CD4-positive, alpha-beta T cell (primary cell): ENCODE measurements around the gene DDX11. TPM values are rescaled to one million over a fixed set of nuclear protein-coding genes. Genes with fewer than 3 reads are reported as not detected.
A peak's percentile ranks its signal among the peaks of the same experiment; 100 is the strongest.
"Not testable (repeated sequence)": the region's sequence is repeated elsewhere in the genome, so short reads cannot be mapped to it uniquely, and the experiment has no call there.

Source experiments
- ATAC-seq: fragments of 200-7000 bp; cut with Tn5 transposase; one replicate; pipeline ENCODE4 v1.10.0; 2022; ENCODE audit warnings: mild to moderate bottlenecking; ENCODE audit not compliant: poor library complexity
- CTCF ChIA-PET: fragments of 350-600 bp; sonication (Branson Sonifier 250); formaldehyde crosslinking; loops from one replicate; lab custom pipeline; 2021; ENCODE audit warnings: antibody characterized with exemption, inconsistent platforms; lab: Charles Lee
- POLR2A ChIA-PET: fragments of 350-600 bp; sonication (Branson Sonifier 250); formaldehyde crosslinking; loops from one replicate; lab custom pipeline; 2021; ENCODE audit warnings: antibody characterized with exemption, inconsistent platforms; lab: Charles Lee
- DNase-seq, 14 experiments: peaks; one replicate each; pipeline ENCODE4 v3.0.0-alpha.2; 2013 to 2020; ENCODE audit warnings: mixed read lengths in 2 of 14
- H3K27ac ChIP-seq, 2 donors: one replicate each; pipeline versions ENCODE4 v1.5.1 to v1.7.0; 2013; ENCODE audit warnings: low read length in 2 of 2, low read depth in 1 of 2, mild to moderate bottlenecking in 1 of 2
- H3K27me3 ChIP-seq, 2 experiments: 1 replicate in 1 of 2; 2 replicates in 1 of 2; pipeline versions ENCODE4 v1.6.1 to v1.7.0; 2013; ENCODE audit warnings: low read length in 2 of 2, control low read depth in 1 of 2, mild to moderate bottlenecking in 1 of 2, moderate library complexity in 1 of 2; ENCODE audit not compliant: insufficient read depth in 2 of 2, control insufficient read depth in 1 of 2
- H3K36me3 ChIP-seq: one replicate; pipeline ENCODE4 v1.6.1; 2013; ENCODE audit warnings: low read length, control low read depth; ENCODE audit not compliant: insufficient read depth
- H3K4me1 ChIP-seq: one replicate; pipeline ENCODE4 v1.6.1; 2013; ENCODE audit warnings: low read length, control low read depth; ENCODE audit not compliant: insufficient read depth
- H3K4me3 ChIP-seq: one replicate; pipeline ENCODE4 v1.5.1; 2013; ENCODE audit warnings: mild to moderate bottlenecking, low read length, moderate library complexity
- H3K9me3 ChIP-seq, 2 experiments: 1 replicate in 1 of 2; 2 replicates in 1 of 2; pipeline versions ENCODE4 v1.6.1 to v1.7.0; 2013; ENCODE audit warnings: low read length in 2 of 2, mild to moderate bottlenecking in 2 of 2, control low read depth in 1 of 2, moderate library complexity in 1 of 2; ENCODE audit not compliant: control insufficient read depth in 1 of 2, insufficient read depth in 1 of 2
- H3K27ac Mint-ChIP-seq: one replicate; pipeline ENCODE4 v1.8.0; 2020; ENCODE audit warnings: mixed read lengths
- H3K27me3 Mint-ChIP-seq: one replicate; pipeline ENCODE4 v1.8.0; 2021; ENCODE audit warnings: mixed read lengths
- H3K36me3 Mint-ChIP-seq: one replicate; pipeline ENCODE4 v1.8.0; 2021; ENCODE audit warnings: low read depth, mixed read lengths
- H3K4me1 Mint-ChIP-seq: one replicate; pipeline ENCODE4 v1.8.0; 2021; ENCODE audit warnings: low read depth, mixed read lengths
- H3K4me3 Mint-ChIP-seq: one replicate; pipeline ENCODE4 v1.8.0; 2020; ENCODE audit warnings: mild to moderate bottlenecking, mixed read lengths
- H3K9me3 Mint-ChIP-seq: one replicate; pipeline ENCODE4 v1.8.0; 2020; ENCODE audit warnings: mixed read lengths
- intact Hi-C, 2 experiments: fragments of 100-400 bp; cut with DNase I in 1 of 2; cut with micrococcal nuclease in 1 of 2; formaldehyde crosslinking; loops; one replicate each; pipeline versions ENCODE4 v1.15.1 to v1.9.0; 2023 to 2025; cut with DNase I, micrococcal nuclease
- polyA plus RNA-seq, 2 donors: library from polyadenylated mRNA; unstranded; fragments of 120-200 nt; gene quantifications; one replicate each; pipeline ENCODE4 v1.2.1, GENCODE V29; 2013
- total RNA-seq, 174 experiments: library from RNA in 2 of 174; stranded (reverse) in 2 of 174; gene quantifications; one replicate each; pipeline ENCODE4 v1.2.3 and lab custom pipeline; 2021 to 2026
- TF ChIP-seq, protein P1 (sequence below): fragments of 200-600 bp; IDR thresholded peaks from one replicate; pipeline ENCODE4 v1.8.0; 2022; ENCODE audit warnings: antibody characterized with exemption, mild to moderate bottlenecking

DDX11 gene
- total RNA-seq = 10 to 100 TPM; 61.9 to 63.8 TPM
- 33.8 TPM for polyA plus RNA-seq (2013, experiment 1 of 2)
- 29.9 TPM for polyA plus RNA-seq (2013, experiment 2 of 2)
- total RNA-seq (lab: John Stamatoyannopoulos, UW) = 22.7 to 139 (median 77.6) reads per million in 172 experiments

DNA sequence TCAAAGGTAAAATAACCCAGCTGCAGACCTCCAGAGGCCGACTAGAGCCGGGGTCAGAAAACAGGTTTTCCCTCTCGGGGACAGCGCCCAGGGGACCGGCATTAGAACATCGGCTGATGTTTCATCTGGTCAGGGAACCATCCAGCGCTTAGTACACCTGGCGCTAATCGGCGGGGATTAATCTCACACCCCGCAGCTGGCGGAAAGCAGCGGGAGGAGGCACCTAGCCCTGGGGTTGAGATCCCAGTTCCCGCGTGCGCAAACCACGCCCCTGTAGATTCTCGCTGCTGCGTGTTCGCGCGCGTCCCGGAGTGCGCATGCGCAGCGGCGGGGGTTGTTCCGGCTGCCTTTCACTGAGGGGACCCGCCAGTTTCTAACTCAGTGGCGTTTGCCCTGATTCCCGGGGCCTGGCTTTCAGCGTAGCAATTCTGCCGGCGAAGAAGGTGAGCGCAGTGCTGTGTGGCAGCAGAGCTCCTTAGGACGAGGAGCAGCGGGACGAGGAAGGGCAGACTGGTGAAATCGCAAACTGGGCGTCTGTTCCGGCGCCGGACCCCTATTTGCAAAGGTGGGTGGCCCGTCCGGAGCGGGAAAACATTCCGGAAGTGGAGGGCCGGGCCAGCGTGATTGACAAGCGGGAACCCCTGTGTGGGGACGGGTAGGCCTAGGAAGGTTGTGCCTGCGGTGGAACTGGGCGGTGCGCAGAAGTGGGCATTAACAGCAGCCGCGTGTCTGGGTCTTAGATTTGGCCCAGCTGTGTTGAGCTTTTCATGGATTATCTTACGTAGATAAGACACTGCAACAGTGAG, at the start of gene DDX11:
DDX11 (plus strand) TSS at position 334 of the 806 bp plus-strand sequence. CDS start 4,534 bp downstream, outside the sequence.
- CTCF ChIA-PET = not testable (repeated sequence)

DNA sequence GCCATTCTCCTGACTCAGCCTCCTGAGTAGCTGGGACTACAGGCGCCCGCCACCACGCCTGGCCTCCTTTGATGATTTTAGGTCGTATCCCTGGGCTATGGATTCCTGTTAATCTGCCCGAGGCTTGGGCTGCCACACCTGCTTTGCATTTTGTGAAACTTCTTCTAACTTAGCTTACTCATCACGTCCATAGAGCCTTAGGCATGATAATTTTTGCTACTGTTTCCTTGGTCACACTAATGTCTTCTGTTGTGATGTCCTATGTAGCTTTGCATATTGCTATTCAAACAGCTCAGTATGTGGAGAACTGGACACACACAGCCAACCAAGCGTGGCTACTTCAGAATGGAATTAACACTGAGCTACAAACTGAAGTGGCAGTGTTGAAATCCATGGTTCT, 47.5 kb upstream of the DDX11 start:
- H3K4me3 ChIP-seq = no peak overlapping the region
- no peaks in the 10 kb centered on the region for H3K9me3 Mint-ChIP-seq
- intact Hi-C loops = no loop called here
- H3K27me3 Mint-ChIP-seq = peaks cover 6% of the 10 kb centered on the region
- DNase-seq (no peak), ATAC-seq (no peak)
- TF ChIP-seq, protein P1, sequence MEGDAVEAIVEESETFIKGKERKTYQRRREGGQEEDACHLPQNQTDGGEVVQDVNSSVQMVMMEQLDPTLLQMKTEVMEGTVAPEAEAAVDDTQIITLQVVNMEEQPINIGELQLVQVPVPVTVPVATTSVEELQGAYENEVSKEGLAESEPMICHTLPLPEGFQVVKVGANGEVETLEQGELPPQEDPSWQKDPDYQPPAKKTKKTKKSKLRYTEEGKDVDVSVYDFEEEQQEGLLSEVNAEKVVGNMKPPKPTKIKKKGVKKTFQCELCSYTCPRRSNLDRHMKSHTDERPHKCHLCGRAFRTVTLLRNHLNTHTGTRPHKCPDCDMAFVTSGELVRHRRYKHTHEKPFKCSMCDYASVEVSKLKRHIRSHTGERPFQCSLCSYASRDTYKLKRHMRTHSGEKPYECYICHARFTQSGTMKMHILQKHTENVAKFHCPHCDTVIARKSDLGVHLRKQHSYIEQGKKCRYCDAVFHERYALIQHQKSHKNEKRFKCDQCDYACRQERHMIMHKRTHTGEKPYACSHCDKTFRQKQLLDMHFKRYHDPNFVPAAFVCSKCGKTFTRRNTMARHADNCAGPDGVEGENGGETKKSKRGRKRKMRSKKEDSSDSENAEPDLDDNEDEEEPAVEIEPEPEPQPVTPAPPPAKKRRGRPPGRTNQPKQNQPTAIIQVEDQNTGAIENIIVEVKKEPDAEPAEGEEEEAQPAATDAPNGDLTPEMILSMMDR = no peak
- H3K27ac Mint-ChIP-seq = no peak overlapping the region
- H3K27me3 ChIP-seq = no peaks in the 10 kb centered on the region
- no peaks in the 10 kb centered on the region for H3K4me1 Mint-ChIP-seq
- no peaks in the 10 kb centered on the region for H3K9me3 ChIP-seq
- no peak overlapping the region for H3K4me3 Mint-ChIP-seq
- H3K36me3 ChIP-seq = no peaks in the 10 kb centered on the region
- H3K27ac ChIP-seq = no peak overlapping the region
- POLR2A ChIA-PET = no interaction called here
- CTCF ChIA-PET = no interaction called here
- no peaks in the 10 kb centered on the region for H3K4me1 ChIP-seq
- H3K36me3 Mint-ChIP-seq = no peaks in the 10 kb centered on the region

More for the DNA sequence above, at the start of gene DDX11:
- intact Hi-C loops = loop anchor here in 1 of 2 experiments (10.0 kb wide), 2 partner anchors 251 to 1601 kb away; partner anchors contain the start of genes DNM1L and SINHCAF
- not testable (repeated sequence) for H3K36me3 ChIP-seq, H3K9me3 Mint-ChIP-seq, H3K27me3 Mint-ChIP-seq, H3K9me3 ChIP-seq, H3K27me3 ChIP-seq
- peak; percentile 83 for ATAC-seq
- Mint-ChIP-seq H3K4me3 (peak within 1 kb of the TSS; percentile 93), H3K27ac (peak within 1 kb of the TSS; percentile 92), H3K36me3 (peaks cover 12% of the 10 kb centered on the region), H3K4me1 (peaks cover 44% of the 10 kb centered on the region)
- peak; percentile 86 to 95 (median 90) for DNase-seq
- Histone ChIP-seq H3K4me1 (peaks cover 15% of the 10 kb centered on the region), H3K4me3 (peak within 1 kb of the TSS; percentile 71), H3K27ac (peak within 1 kb of the TSS; percentile 56 to 87)
- POLR2A ChIA-PET = interaction anchor here (1.7 kb wide), 1 partner anchor 1682 kb away, joined by 6 read pairs; the partner anchor contains the start of gene YARS2

- CTCF ChIA-PET, H3K4me1 ChIP-seq, POLR2A ChIA-PET, DNase-seq, H3K9me3 Mint-ChIP-seq, H3K9me3 ChIP-seq, H3K36me3 ChIP-seq, H3K27ac Mint-ChIP-seq, H3K27me3 Mint-ChIP-seq, H3K27me3 ChIP-seq, ATAC-seq, H3K27ac ChIP-seq, H3K36me3 Mint-ChIP-seq, H3K4me3 Mint-ChIP-seq, H3K4me1 Mint-ChIP-seq, H3K4me3 ChIP-seq, intact Hi-C loops: not testable (repeated sequence)
Measured at GRCh38 chr12:31027006-31027405, 46.7 kb upstream of the DDX11 start.

GRCh38 chr12:31029468-31029867, 44.2 kb upstream of the DDX11 start:
- Histone ChIP-seq H3K36me3 (no peaks in the 10 kb centered on the region), H3K4me3 (no peak overlapping the region), H3K9me3 (no peaks in the 10 kb centered on the region), H3K4me1 (no peaks in the 10 kb centered on the region), H3K27me3 (no peaks in the 10 kb centered on the region), H3K27ac (no peak overlapping the region)
- POLR2A ChIA-PET = no interaction called here
- no peaks in the 10 kb centered on the region for H3K4me1 Mint-ChIP-seq
- no peak overlapping the region for H3K27ac Mint-ChIP-seq
- H3K36me3 Mint-ChIP-seq = no peaks in the 10 kb centered on the region
- intact Hi-C loops = no loop called here
- ATAC-seq (no peak), DNase-seq (no peak)
- no peak overlapping the region for H3K4me3 Mint-ChIP-seq
- no peaks in the 10 kb centered on the region for H3K9me3 Mint-ChIP-seq
- TF ChIP-seq, protein P1 = no peak
- CTCF ChIA-PET = no interaction called here
- peaks cover 15% of the 10 kb centered on the region for H3K27me3 Mint-ChIP-seq
